HG02884 (cell line): ENCODE results near the gene ERN1.

Source experiments
- ATAC-seq: cut with Tn5 transposase; IDR thresholded peaks from one replicate; pipeline ENCODE4 v1.9.1; 2021; ENCODE audit warnings: mild to moderate bottlenecking, moderate library complexity; ENCODE audit not compliant: unreplicated experiment

The ERN1 gene

DNA sequence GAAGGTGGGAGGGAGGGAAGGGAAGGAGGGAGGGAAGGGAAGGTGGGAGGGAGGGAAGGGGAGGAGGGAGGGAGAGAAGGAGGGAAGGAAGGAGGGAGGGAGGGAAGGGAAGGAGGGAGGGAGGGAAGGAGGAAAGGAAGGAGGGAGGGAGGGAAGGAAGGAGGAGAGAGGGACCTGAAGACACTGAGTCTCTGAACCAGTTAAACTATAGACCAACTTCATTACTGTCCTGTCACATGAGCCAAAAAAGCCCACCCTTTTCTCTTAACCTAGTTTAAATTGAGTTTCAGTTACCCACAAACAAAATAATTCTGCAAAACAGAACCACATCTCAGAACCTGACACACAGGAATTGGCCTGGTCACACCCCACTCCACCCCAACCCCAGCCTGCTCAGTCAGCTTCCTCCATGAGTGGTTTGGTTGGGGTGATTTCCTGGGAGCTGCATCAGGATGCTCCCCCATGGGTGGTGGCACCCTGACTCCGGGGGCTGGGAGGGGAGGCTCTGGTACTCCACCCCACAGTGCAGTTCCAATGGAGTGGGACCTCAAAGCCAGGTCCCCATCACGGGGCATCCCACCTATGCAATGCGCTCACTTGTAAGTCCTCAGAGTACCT is 136.5 kb downstream of the ERN1 start:
- ATAC-seq: no peak

DNA sequence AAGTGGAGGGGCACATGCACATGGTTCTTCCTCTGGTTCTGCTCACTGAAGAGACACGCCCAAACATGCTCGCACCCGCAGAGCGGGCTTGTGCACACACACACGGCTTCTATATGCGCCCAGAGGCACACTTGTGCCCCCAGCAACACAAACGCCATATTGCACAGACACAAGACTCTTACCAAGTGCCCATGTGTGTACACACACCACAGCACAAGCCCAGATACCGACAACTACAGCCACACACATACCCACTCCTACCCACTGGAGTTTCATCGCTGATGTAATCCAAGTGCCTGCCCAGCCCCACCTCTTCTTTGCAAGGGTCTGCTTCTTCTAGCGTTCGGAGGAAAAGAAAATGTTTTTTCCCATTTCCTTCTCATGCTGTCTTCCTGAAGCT is 138.3 kb downstream of the ERN1 start:
- no peak for ATAC-seq

DNA sequence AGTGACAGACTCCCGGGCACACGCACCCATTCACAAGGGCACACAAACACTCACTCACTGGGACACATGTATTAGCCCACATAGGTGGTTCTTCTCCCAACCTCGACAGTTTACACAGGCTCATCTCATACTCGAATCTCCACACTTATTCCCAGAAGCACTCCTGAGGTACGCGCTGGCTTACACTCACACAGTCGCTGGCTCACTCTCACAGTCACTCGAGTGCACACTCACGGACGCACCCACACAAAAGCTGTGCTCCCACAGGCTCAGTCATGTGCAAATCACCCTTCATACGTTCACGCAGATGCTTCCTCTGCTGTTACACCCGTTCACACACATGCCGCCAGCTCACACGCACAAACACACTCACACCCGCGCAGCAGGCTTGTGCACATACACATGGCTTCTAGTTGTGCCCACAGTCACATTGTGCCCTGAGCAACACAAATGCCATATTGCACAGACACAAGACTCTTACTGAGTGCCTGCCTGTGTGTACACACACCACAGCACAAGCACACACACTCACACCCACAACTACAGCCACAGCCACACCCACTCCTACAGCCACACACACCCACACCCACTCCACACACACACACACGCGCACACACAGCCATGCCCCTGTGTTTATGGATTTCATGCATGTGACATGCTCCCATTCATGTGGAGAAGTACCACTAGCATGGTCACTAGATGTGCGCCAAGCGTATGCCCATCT is 140.2 kb downstream of the ERN1 start:
- ATAC-seq: no peak
